ENCODE measurements around the gene WNT3A. TPM values are rescaled to one million over a fixed set of nuclear protein-coding genes. Genes with fewer than 3 reads are reported as not detected.

WNT3A gene
- polyA plus RNA-seq, 1 donor: not detected

DNA sequence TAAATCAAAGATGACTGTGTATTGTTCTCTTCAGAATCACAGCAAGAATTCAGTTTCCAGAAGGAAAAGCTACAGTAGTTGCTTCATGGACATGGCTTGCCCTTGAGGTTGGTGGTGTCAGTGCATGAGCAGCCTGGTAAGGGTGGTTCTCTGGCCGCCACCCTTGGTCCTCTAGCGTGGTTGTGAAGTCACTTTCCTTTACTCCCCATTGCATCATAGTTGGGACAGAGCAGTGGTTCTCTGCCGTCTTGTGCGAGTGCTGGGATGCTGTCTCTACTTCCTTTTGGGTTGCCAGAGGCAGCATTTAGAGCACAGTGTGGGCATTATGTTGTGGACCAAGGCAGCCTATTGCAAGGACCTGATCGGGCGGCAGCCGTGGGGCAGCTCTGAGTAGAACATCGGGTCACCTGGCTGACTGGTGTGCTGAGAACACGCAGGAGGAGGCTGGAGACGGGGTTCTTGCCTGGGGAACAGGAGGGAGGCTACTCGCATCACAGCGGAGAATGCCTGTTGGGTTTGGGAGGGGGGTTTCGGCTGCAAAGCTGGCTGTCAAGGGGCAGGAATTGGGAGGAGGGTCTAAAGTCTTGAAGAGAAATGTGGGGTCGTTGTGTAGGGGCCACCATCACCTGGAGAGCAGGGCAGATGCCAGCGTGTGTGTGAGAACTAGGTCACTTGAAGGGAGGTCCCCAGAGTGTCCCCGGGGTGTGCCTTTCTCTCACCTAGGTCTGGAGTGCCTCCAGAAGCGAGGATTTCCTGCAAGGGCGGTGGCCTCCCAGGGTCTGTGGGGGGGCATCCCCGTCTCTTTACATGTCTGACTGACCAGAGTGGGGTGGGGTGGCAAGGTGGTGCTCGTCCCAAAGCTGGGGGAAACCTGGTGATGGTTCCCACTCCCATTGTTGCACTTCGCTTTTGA is 82.0 kb downstream of the WNT3A start:
- DNase-seq: no peak

DNA sequence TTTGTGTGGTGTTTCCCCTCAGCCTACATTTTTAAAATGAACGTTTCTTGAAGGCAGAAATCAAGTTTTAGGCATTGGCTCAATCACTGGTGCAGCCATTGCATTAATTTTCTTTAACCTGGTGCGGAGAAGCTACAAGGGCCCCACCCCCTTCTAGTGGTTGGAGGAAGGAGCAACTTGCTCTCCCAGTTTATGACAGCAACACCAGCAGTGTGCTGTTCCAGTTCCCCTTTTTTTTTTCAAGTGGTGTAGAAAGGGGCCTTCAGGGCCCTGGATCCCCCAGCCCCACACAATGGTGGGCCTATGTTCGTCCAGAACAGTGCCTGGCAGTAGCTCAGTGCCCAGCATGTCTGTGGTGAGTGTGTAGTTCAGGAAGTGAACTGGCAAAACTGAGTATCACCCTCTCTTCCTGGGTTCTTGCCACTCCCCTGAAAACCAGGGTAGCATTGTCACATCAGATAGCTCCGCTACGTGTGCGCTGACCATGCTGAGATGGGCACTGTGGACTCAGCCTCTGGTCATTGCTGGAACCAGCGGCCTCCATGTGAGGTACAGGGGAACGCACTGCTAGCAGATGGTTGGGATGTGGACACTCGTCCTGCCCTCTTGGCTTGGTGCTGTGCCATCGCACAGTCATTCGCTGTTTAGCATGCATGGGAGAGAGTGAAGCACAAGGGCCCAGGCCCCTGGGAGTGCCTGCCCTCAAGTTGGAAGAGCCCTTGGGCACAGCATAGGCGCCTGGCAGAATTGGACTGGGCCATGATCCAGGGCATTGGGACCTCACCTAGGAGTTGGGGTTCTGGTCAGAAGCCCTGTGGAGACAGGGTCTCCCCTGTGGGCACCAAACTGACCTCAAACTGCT is 83.0 kb downstream of the WNT3A start:
- DNase-seq: no peak

DNA sequence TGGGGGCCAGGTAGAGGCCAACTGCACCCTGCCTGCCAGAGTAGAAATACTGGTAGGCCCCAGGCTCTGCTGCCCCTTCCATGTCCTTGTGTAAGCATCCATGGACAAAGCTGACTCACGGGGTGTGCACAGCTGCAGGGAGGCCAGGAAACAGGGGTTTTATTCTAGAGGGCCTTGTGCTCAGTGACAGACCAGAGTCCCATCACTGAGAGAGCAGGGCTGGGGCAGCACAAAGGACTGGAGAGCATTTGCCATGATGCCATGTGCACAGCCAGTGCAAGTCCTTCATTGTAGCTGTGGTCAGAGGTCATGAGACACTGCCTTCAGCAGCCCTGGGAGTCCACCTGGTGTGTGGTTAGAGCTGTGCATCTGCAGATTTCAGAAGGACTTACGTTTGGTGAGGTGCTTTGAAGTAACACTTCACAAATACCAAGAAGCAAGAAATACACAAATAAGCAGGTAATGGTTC is 83.8 kb downstream of the WNT3A start:
- DNase-seq: no peak

DNA sequence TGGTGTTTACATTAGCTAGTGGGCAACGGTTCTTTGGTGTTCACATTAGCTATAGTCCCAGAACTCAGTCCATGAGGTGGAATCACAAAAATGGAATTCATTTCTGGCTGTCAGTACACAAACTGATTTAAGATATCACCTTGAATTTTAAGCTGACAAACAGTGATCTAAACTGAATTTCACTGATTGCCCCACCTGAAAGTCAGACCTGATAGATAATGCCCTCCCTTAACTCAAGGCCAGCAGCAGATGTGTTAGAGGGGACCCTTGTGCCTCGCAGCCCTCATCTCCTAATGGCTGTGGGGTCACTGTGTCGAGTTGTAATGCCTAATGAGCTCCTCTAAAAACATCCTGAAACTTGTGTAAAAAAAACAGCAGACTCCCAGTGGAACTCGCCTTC is 84.3 kb downstream of the WNT3A start:
- DNase-seq: no peak

DNA sequence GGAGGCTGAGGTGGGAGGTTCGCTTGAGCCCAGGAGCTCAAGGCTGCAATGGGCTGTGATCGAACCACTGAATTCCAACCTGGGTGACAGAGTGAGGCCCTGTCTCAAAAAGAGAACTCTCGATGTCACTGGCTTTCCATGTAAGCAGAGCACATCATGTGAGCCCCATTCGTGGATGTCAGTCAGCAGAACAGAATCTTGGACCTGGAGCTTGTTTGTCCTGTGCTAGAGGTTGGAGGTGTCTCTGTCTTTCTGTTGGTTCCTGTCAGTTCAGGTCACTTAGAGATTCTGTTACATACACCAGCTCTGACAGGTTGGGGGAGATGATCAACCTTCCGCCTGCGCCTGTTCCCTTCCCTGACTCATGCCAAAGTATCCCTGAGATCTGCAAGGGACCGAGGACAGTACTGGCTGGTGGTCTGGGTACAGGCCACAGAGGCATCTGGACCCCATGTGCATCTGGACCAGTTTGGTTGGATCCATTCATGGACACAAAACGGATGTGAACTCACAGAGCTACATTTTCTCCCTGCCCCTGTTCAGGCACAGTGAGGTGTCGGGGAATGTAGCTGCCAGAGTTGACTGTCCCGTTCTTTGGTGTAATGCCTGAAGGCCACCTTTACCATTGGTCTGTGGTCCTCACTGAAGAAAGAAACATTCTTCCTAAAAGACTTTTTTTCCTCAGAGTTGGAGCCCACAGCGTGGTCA is 85.7 kb downstream of the WNT3A start:
- DNase-seq: no peak

DNA sequence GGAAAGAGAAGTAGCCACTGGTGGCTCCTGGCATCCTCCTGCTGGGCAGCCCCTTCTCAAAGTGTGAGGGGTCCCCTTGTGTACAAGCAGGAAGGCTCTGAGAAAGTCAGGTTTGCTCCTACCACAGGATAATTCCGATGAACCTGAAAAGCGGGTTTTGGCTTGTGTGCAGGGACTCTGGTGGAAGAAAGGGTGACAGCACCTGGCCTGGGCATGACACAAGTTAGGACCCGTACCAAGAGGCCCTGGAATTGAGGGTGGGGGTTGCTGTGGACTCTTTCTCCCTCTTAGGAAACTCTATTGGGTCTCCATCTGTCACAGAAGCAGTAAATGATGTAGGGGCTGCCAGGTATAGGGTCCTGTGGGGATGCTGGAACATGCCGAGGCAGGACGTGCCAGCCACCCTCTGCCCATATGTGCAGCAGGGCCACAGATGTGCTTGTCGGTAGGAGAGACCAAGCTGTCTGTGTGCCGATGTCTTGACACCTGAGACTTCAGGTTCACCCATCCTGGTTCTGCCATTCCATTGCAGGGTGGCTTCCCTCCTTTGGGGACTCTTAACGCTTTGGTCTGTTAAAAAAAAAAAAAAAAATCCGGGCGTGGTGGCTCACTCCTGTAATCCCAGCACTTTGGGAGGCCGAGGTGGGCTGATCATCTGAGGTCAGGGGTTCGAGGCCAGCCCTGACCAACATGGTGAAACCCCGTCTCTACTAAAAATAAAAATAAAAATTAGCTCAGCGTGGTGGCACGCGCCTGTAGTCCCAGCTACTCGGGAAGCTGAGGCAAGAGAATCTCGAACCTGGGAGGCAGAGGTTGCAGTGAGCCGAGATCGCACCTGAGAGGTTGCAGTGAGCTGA is 86.5 kb downstream of the WNT3A start:
- DNase-seq: no peak

DNA sequence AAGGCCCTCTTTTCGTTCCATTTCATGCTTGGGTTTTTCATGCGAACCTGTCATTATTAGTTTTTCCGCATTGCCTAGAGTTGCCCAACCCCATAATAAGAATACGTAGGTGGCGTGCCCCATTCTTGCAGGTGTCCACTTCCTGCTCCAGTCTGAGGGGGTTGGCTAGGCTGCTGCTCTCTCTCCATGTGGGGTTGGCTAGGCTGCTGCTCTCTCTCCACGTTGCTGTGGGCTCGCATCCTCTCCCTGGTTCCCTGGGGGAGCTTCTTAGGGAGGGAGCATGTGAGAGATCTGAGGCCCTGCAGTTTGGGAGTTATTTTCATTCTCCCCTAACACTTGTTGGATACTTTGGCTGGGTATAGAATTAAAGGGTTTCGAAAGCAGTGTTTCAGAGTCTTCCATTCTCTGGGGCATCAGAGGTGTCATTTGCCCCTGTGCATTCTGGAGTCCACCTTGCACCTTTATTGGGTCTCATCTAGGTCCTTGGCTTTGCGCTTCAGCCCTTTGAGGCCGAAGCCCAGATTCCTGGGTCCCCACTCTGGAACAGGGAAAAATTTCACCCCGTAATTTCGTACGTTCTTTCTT is 87.7 kb downstream of the WNT3A start:
- DNase-seq: no peak

DNA sequence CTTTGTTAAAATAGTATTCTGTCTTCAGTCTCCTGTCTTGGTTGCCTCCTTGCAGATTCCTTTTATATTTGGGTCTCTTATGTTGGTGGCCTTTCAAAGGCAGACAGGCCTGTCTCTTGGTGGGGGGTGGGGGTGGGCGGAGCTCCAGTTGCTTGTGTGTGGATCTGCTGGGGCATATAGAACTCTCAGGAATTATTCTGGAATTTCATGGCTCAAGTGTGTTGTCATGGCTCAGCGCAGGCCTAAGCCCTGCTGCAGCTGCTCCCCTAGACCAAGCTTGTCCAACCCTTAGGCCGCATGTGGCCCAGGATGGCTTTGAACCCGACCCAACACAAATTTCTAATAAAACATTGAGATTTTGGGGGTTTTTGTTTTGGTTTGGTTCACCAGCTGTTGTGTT is 88.4 kb downstream of the WNT3A start:
- no peak for DNase-seq

DNA sequence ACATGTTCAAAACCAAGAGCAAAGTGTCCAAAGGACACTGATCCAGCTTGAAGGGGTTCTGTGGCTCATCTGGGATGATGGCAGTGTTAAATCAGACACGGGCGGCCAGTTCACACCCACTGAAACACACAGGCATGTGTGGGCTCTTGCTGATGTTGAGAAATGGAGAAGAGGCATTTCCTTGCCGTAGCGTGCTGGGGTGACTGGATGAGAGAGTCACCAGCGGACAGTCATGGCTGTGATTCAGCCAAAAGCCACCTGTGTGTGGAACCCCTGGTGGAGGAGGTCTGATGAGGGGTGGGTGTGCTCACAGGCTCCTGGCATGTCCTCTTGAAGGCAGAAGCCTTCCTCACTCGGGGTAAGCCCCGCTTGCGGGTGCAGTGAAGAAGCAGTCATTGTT is 89.1 kb downstream of the WNT3A start:
- no peak for DNase-seq

DNA sequence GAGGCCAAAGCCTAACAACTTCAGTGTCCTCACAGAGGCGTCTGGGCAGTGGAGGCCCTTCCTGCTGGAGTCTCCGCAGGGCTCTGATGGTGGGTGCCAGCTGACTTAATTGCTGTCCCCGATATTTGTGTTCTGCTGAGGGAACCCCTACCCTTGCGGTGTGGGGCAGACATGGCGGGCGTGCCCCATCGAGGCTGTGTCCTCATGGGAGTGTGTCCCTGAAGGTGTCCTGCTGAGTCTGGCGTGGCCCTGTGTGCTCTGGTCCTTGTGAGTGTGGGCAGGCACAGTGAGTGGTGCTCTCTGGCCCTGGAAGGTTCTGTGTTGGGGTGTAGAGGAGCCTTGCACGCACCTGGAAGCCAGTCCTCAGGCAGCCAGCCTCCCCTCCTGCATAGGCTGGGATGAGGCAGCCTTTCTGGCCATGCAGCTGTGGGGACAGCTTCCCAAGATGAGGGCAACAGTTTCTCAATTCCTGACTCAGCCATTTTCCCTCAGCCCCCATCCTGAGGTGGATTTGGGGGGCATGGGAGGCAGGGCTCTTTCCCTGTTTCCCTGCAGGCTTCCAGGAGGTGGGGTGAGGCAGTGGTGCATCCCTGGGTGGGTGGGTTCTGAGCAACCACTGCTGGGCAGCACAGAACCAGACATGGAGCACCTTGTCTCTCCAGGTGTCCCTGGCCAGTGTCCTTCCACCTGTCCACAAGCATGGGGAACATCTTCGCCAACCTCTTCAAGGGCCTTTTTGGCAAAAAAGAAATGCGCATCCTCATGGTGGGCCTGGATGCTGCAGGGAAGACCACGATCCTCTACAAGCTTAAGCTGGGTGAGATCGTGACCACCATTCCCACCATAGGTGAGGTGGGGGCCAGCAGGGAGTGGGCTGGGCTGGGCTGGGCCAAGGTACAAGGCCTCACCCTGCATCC is 89.9 kb downstream of the WNT3A start:
- DNase-seq: no peak

DNA sequence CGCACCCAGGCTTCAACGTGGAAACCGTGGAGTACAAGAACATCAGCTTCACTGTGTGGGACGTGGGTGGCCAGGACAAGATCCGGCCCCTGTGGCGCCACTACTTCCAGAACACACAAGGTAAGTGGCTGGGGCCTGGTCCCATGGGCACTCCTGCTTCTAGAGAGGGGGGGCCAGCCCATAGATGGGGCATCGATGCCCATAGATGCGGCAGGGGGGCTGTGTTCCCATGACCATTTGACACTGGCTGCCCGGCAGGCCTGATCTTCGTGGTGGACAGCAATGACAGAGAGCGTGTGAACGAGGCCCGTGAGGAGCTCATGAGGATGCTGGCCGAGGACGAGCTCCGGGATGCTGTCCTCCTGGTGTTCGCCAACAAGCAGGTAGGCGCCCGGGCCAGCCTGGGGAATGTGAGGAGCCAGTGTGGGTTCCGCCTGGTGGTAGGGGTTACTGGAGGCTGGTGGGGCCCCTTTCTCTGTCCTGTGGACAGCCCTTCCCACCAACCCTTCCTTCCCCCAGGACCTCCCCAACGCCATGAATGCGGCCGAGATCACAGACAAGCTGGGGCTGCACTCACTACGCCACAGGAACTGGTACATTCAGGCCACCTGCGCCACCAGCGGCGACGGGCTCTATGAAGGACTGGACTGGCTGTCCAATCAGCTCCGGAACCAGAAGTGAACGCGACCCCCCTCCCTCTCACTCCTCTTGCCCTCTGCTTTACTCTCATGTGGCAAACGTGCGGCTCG is 90.7 kb downstream of the WNT3A start:
- DNase-seq: no peak

DNA sequence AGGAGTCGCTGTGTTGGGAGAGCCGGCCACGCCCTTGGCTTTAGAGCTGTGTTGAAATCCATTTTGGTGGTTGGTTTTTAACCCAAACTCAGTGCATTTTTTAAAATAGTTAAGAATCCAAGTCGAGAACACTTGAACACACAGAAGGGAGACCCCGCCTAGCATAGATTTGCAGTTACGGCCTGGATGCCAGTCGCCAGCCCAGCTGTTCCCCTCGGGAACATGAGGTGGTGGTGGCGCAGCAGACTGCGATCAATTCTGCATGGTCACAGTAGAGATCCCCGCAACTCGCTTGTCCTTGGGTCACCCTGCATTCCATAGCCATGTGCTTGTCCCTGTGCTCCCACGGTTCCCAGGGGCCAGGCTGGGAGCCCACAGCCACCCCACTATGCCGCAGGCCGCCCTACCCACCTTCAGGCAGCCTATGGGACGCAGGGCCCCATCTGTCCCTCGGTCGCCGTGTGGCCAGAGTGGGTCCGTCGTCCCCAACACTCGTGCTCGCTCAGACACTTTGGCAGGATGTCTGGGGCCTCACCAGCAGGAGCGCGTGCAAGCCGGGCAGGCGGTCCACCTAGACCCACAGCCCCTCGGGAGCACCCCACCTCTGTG is 91.6 kb downstream of the WNT3A start:
- DNase-seq: no peak

DNA sequence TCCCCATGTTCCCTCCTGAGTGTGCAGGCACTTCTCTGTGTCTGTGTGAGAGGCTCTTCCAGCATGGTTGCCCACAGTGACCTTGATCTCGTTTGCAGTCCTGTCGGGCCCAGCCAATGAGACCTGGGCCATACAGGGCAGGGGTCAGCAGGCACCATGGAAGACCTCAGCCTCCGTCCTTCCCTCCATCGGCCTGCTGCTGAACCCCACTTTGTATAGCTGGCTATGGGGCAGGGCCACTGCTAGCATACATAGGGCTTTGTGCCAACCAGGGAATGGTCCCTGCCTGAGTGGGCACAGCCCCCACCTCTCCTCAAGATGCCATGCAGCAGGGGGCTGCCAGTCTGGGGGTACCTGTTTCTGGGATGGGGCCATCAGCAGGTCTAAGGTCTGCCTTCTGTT is 92.5 kb downstream of the WNT3A start:
- no peak for DNase-seq

DNA sequence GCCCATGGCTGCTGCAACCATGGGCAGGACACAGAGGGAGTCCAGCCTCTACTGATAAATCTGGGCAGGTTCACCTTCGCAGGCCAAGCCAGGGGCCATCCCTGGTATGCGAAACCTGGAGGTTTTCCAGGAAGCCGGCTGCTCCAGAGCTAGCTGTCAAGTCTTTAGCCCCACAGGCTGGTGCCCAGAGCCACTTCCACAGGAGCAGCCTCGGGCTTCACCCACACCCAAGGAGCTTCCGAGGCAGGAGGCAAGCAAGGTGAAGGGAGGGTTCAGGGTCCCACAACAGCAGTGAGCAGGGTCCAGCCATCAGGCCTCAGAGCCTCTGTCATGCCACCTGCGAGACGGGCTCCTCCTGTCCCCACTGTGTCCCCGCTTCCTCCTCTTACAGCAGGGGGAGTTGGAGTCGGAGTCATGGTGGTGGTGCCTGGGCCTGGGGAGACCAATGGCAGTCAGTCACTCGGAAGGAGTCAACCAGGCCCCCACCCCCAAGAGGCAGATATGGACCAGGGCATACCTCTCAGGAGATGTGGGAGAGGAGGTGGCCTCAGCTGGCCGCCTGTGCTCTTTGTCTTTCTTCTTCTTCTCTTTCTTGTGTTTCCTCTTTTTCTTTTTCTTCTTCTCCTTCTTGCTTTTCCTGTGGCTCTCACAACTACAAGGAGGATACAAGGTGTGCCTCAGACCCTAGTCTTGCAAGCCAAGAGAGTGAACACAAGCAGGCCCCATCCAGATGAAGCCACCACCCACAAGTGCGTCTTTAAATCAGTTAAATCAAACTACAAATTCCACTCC is 94.2 kb downstream of the WNT3A start:
- no peak for DNase-seq

DNA sequence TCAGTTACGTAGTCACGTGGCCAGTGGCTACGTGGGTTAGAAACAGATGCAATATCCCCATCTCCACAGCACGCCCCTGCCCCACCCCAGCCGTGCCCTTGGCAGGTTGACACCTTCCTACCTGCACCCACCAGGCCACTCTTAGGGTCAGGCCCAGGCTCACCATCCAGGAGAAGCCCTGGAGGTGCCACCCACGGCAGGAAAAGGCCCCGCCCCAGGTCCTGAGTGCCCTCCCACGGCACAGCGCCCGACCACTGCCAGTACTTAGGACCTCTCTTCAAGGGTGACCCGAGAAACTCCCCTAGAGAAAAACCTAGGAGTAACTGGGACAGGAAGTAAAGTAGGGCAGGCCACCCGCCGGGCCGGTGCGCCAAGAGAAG is 94.8 kb downstream of the WNT3A start:
- no peak for DNase-seq

DNA sequence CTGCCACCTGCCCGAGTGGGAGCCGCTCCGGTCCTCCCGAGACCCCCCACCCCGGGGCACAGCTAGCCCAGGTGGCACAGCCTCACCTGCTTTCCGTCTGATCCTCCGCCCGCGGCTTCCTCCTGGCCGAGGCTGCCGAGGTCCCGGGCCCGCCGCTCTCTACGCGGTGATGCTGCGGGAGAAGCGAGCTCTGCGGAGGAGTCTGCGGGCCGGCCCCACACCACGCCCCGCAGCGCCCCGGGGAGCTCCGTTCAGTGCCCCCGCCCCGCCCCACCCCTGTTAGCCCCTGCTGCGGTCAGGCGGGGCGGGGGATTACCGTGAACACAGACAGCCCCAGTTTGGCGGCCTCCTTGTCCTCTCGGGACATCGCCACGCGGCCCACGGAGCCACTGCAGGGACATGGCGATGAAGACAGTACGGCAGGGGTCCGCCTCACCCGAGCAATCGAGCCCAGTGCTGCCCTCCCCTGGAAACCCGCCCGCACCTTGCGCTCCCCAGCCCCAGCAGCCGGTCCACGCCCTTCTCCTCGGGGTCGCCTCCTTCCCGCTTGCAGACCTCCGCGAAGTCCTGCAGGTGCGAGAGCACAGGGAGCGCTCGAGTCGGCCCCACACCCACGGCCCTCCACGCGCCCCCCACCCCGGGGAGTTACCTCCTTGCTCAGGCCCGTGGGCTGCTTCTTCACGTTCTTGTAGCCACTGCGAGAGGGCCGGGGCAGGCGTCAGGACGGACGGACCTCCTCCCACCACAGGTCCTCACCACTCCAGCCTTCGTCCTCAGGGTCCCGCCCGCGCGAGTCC is 95.4 kb downstream of the WNT3A start:
- no peak for DNase-seq

Measured in hindlimb muscle (tissue), 1 donor.